Measurements from ENCODE around the gene GTF2E1. TPM values are rescaled to one million over a fixed set of nuclear protein-coding genes. Genes with fewer than 3 reads are reported as not detected.

The GTF2E1 gene
- total RNA-seq, 2 donors from 2014 or later = 13.6 to 13.7 TPM

Other genes starting within 250 kb of the GTF2E1 start
- gene NDUFB4, start 146.4 kb upstream of the GTF2E1 start, total RNA-seq = 100 to 1,000 TPM; 285 to 331 TPM
- gene HGD, start 60.5 kb upstream of the GTF2E1 start, total RNA-seq = 1 to 10 TPM in 1 of 2 donors, not detected in 1; 1.5 TPM
- gene RABL3, start 228 bp upstream of the GTF2E1 start, total RNA-seq = 10 to 100 TPM; 15.2 to 19.4 TPM
- gene STXBP5L, start 165.5 kb downstream of the GTF2E1 start, total RNA-seq = under 1 TPM in 1 of 2 donors, not detected in 1; 0.42 TPM

Data from left cardiac atrium (tissue), 2 donors.